TTC549 (cell line): ENCODE data around the gene NGDN.

Experiments
- FAIRE-seq: peaks from 2 replicates; lab custom pipeline; 2012; peaks lifted over from hg19 to GRCh38; lab: Jason Lieb, UNC

Gene NGDN

DNA sequence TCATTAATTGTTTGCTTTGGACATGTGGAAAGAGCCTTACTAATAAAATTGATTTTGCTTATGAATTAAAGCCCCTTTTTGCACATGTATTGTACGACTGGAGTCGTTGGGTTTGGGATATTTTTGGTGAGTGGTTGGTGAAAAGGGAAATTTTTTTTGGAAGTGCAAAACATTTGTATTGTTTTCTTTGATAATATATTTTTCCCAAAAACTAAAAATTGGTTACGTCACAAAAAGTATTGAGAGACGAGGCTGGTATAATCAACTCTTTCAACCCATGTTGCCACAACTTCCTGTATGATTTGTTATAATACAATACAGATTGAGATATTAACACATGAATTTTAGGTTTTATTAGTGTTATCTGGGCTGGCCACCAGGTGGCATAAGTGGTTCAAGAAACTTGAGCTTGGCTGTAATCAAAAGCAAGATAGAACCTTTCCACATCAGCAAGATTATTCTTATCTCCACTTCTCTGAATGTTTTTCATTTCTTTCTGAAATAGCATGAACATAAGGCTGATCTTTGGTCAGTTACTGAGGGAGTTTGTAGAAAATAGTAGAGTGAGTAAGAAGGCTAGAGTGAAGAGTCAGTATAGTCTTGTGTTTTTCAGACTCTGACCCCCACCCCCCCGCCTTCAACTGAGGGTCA is 8.7 kb downstream of the NGDN start:
- peak; percentile 70 for FAIRE-seq

DNA sequence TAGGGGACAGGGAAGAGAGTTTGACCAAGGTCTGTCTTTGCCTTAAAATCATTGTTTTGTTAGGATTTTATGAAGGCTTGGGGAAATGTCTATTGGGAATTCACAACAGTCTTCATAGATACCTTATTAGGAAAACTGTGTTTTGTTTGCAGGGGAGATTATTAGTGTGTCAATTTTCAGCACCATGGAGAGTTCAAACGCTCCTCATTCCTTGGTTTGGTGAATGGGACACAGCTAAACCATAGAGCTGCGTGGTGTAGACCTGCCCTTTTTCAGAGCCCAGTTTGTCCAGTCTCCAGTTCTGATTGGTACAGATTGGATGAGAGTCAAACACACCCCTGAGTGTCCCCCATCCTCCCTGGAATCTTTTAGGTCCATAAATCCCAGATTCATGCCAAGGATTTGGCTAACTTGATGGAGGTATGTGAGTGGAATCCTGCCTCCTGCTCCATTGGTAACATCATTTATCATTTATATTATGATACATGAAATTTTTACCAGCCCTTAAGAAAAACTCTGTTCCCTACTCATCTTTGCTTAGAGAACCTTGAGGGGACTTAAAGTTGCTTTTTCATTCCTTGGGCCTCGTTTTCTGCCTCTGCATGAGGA is 12.0 kb downstream of the NGDN start:
- FAIRE-seq, result no peak

DNA sequence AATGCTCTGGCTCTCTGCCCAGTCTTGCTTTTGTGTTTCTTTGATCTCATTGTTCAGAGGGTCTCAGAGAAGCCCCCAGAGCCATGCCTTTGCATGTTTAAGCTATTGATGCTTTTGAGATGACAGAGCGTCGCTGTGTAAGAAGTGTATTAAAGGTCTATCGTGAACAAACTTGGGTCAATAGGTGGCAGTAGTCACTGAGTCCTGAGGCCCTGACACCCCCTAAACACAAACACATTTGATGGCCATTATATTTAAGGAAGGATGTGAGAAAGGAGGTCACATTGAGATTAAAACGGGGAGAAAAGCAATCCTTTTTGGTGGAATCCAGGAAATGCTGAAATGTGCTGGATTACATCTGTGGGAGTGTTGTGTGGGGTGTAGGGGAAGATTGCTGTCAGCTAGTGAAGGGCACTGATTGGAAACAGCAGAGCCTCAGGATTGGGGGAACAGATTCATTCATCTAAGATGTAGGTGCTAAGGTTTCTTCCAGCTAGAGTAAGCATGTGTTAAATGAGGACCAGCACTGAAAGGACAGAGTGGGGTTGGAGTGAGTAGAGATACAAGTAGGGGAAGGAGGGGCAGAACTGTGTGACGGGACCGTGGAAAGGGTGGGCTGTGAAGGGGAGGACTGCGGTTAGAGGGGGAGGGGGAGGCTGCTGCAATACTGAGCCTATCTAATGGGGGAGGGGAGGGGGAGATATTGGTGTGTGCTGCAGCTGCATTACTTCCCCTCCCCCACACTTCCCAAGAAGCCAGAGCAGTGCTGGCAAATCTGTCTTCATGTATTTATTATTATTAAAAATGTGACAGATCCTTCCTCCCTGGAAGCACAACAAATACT is 12.7 kb downstream of the NGDN start:
- no peak for FAIRE-seq

DNA sequence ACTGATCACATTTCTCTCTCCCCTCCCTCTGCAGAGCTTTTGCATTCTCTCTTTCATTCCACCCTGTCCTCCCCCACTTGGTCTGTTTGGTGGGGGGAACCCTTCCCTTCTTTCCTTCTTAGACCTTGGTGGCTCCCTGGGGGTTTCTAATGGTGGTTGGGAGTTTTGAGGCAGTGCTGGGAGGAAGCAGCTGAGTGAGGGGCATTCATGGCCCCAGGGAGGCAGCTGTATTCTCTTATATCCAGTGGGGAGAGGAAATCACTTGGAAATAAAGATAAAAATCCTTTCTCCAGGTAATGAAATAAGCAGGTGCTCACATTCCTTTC is 13.3 kb downstream of the NGDN start:
- FAIRE-seq, result no peak

DNA sequence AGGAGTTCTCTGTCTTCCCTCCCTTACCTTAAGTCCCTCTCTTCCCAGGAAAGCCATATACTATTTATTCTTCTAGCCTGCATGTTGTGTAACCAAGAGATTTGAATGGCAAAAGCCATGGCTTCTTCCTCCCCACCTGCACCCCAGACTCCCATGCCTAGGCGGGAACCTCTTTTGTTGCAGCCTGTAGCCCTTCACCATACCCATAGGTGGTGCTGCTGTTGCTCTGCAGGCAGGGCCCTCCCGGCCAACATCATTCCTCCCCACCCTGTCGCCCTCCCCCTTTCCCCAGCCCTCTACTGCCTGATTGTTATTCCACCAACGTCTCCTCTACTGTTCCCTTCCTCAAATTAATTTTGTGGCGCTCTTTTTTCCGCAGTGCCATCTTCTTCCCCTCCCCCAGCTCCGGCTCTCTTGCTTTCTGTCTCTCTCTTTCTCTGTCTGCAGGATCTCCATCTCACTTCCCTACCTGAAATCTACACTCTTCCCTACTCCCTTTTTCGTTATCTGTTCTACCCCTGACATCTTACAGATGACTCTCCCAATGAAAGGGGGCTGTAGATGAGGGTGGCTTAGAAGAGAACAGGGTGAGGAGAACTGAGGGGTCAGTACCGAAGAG is 13.8 kb downstream of the NGDN start:
- no peak for FAIRE-seq

DNA sequence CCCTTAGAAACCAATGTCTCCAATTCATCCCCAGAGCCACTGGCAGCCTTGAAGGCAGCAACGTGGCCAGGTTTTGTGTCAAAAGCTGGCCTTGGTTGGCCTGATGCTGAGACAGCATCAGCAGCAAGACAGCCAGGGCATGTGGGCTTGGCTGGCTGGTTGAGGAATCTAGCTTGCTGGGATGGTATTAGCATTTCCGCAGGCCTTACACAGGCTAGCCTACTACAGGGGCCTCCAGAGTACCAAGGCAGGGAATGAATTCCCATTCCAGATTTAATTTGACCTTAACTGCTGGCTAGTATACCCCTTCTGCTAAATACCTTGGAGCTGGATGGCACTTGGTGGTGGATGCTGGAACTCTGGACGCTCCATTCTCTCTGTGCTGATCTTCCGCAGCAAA is 15.8 kb downstream of the NGDN start:
- no peak for FAIRE-seq

DNA sequence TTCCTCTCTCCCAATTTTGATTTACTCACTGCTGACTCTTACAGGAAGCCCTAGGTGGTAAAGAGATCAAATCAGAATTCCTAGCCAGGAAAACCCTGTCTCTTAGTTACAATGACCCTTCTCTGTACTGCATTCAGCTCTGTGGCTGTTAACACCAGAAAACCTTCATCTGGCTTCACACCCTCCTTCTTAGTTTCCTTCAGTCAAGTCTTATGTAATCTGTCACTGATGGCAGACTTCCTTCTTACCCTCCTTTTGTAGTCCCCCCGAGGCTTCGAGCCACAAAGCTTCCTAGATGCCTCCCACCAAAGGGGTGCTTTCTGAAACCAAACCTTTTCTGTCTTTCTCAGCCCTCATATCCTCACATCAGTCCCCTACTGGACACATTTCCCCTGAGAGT is 16.5 kb downstream of the NGDN start:
- FAIRE-seq, result no peak

DNA sequence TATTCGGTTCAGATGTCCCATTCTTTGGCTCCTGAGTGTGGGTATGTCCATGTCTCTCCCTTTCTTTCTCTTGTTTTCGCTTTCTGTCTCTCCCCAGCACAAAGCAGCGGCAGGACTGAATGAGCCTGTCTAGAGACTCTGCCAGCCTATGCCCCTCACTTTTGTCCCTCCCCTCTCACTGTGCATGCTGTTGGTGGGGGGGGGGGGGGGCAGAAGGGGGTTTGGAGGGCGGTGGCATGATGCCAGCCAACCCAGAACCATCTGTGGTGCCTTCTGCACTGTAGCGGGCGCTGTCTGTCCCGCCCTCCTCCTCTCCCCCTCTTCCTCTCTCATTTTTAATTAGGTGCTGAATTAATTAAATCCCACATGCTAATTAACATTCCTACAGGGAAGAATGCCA is 17.7 kb downstream of the NGDN start:
- FAIRE-seq, result no peak

DNA sequence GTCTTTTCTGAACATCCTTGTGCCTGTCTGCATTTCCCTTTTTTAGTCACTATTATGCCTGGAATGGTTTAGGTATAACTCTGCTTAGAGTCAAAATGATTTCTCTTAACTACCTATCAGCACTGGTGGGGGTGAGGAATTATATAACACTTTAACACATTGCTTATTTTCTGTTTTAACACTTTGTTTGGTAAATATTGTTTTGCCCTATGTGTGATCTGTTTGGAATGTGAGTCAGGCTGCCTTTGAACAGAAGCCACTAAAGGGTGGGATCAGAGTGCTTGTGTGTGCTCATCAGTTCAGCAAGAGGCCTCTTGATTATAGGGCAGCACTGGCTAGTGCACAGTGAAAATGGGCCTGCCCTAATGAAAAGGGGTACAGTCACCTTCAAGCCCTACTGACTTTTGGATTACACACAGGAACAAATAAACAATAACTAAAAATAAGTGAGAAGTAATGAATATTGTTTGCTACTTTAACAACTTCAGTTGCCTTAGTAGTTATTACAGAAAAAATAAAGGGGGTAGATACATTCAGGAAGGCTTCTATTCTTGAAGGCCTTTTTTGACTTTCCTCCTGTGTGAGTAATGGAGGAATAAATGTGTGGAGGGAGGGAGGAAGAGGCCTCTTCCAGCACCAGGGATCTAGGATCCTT is 23.2 kb downstream of the NGDN start:
- FAIRE-seq, result no peak

DNA sequence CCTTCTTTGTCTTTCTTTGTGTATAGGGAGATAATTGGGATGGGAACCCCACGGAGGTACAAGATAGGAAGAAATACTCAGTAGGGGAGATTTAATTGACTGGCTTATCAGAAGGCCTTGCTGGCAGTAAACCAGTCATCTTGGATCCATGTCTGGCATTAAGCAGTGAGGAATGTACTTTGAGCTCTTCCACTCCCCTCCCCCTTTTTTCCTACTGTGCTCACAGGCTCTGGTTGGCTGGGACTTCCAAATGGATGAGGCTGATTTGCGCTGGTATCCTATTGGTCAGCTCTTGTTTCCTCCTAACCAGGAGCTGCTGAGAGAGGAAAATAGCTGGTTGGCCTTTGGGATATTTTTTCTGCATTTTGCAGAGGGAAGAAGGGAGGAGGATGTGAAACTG is 24.7 kb downstream of the NGDN start:
- FAIRE-seq, result no peak

DNA sequence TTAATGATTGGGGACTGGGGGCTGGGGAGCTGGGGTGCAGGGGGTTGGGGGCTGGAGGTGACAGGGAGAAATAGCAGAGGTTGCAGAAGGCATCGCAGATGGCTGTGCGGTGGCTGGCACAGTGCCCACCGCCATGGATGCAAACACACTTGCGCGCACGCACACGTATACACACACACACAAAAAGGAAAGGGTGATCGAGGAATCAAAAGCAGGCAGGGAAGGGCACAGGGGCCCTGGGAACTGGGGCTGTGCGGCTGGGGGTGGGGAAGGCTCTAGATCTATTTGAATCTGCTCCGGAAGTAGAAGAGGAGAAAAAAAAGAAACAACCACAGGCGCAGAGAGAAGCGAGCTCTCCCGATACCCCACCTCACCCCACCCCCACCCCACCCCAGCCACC is 42.7 kb downstream of the NGDN start:
- no peak for FAIRE-seq

DNA sequence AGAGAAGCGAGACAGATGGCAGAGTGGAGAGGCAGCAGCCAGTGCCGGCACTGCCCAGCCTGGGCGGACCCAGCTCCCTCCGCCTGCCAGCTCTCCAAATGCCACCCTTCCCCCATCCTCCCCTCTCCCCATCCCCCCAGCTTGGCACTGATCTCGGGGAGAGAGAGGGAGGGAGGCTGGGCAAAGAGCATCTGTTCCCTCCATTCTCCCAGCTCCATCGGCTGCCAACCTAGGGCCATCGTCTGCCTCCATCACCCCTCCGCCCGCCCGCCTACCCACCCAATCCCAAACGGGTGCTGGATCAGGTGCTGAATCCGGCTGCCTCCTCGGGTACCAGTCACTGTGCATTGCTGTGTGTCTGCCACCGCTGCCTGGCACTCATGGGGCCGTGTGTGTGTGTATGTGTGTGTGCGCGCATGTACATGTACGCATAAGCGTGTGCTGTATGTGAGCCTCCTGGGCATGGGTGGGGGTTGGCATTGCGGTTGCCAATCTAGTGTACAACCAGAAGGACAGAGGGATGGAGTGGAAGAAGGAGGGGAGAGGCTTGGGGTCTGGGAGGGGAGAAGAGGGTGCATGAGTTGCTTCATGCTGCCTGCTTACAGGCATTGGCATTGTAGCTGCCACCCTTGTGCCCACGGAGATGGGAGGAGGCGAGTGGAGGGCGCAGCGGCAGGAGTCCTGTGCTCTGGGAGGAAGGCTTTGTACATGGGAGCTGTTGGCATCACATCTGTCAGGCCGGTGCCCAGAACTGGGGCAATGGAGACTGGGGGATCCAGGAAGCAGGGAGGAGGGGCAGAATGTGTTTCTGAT is 43.7 kb downstream of the NGDN start:
- FAIRE-seq, result no peak

DNA sequence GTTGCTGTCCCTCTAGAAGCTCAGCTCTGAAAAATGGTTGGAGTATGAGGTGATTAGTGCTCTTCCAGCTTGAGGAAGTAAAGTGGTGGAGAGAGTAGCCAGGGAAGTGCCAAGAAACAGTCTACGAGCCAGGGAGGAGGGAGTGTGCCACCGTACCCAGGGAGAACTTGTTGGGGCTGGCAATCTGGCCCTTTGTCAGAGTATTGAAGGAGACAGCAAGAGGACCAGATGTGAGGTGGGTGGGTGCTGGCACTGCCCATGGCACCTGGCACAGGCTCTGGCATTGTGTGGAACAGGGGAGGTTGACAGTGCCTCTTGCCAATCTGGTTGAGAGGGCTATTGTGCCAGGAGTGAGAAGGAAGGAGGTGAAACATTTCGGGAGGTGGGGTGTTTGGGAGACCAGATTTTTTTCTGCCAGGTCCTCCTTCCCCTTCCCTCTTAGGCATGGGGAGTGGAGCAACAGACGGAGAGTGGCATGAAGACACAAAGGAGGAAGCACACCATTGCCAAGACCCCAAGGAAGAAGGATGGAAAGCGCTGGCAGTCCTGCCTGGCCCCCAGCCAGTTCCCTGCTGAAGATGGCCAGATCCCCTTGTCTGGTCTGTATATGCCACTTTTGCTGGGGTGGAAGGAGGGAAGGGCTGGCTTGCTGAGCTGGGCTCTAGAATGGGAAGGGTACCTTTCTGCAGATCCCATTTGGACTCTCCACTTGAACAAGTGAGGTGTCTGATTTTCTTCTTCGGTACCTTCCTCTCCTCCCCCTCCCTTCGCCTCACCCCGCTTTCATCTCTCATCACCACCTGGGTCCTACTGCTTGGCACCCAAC is 44.5 kb downstream of the NGDN start:
- no peak for FAIRE-seq

DNA sequence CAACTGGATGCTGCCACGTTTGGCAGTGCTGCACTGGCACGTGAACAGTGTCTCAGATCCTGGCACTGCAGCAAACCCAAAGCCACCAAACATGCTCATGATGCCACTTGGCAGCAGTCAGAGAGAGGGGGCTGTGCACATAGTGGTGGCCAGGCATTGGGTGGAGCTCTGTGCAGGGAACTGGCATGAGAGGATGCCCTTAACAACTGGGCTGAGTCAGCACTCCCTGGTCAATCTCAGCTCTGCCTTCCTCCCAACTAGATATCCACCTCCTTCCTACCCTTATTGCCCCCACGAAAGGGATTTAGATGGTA is 45.1 kb downstream of the NGDN start:
- no peak for FAIRE-seq

DNA sequence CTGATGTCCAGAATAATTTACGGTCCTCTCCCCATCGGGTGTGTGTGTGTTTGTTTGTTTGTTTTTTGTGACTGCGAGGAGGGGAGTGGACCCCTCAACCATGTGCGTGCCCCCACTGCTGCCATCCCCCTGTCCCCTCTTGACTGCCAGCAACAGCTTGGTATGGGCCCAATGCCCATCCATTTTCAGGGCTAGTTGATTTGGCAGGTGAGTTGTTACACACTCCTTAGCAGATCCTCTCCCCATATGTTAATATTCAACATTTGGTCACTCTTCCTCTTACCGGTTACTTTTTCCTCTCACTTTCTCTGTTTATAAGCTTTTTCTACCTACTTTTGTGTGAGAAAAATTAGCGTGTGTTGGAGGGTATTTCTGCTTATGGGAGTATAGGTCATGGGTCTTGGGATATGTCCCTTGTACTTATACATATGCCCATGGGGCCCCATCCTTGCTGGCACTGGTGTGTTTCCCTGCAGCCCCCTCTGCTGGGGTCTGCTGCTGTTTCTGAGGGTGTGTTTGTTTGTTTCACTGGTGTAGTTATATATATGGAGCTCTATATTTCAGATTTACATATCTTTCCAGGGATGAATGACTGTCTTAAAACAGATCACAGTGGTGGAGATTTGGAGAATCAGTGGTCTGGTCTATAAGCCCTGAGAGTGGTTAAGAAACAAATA is 48.3 kb downstream of the NGDN start:
- FAIRE-seq, result no peak

DNA sequence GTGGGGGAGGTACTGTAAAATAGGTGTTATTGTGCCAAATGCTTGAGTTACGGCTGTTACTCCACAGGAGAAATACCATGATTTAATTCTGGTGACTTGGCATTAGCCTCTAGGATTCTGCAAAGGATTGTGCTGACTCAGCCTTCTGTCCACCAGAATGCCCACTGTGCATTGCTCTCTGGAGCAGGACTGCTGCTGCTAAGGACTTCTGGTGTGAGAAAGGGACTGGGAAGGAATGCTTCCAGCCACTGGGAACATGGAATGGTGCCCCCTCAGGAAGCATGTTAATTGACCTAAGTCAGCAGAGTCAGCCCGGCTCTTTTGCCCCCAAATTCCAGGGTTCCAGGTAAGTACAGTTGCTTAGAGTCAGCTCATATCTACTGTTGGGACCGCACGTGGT is 49.2 kb downstream of the NGDN start:
- FAIRE-seq, result no peak

DNA sequence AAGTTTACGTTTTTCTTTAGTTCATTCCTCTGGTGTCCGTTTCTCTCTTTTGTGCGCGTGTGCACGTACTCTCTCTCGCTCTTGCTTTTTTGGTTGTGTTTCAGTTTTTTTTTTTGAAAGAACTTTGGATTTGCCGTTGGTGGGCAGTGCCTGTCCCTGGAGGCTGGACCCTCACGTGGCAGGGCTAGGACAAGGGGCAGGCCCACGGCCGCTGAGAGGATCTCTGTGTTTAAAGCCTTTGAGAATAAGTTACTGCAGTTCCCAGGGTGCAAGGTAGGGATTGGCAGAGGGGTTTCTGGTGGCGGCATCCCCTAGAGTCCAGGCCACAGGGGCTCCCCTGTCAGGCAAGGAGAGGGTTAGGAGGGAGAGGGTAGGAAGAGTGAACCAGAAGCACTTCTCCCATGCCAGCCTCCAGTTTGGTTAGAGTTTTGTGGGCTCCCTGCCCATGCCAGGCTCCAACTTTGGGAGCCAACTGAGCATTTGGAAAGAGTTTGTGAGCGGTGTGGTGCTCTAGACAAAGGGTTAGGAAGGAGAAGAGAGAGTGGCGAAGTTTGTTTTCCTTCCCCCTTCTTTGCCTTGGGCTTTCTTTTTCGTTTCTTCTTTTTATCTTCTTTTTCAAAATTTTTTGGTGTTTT is 51.5 kb downstream of the NGDN start:
- FAIRE-seq, result no peak

DNA sequence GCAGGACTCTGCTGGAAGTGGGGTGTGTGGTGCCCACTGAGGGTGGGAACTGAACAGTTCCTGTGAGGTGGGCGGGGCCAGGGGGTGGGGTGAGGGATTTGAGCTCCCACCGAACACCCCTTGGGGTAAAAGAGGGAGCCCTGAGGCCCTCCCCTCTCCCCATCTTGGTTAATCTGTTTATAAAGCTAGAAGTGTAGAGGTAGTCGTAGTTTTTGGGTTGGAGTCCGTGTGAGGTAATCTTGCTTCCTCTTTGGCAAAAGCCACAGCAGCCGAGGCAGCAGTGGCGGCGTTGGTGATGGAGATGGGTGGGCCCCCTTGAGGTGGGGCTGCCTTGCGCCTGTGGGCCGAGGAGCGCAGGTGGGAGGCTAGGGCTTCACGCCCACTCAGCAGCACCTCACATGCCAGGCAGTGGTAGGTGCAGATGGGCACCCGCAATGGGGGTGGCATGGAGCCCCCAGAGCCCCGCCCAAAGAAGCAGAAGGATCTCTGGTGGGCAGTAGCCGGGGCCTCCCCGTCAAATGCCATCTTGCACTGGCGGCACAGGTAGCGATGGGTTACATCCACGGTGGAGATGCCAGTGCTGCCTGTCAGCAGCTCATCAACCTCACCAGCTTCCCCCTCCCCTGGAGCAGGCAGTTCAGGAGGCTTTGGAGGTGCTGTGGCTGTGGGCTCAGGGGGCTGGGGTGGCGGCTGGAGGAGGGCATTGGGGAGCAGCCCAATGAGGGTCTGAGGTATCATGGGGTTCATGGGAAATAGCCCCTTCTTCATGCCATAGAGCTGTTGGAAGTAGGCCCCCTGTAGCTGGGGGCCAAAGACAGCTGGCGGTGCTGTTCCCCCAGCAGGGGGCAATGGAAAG is 52.5 kb downstream of the NGDN start:
- FAIRE-seq, result no peak

DNA sequence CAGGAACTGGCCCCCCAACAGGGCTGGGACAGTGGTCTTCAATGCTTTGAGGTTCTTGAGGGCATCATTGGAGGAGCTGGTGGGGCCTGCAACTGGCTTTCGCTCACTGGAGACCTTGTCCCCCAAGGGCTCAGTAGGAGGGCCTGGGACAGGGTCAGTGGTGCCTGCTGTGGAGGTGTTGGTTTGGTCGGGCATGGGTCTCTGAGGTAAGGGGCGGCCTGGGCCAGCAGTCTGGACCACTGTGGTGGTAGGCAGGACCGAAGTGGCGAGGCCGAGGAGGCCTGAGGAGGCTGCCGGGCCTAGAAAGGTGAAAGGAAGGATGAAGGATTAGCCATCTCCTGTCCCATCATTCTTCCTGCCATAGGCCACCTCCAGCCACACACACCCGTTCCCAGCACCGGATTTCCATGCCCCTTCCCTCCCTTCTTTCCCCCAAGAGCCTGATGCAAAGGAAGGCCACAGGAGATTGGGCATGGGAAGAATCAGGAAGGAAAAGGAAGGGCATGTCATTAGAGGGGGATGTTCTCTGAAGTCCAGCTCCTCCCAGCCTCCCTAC is 53.2 kb downstream of the NGDN start:
- no peak for FAIRE-seq
